ENCODE data around the gene WDR19.

Gene WDR19

DNA sequence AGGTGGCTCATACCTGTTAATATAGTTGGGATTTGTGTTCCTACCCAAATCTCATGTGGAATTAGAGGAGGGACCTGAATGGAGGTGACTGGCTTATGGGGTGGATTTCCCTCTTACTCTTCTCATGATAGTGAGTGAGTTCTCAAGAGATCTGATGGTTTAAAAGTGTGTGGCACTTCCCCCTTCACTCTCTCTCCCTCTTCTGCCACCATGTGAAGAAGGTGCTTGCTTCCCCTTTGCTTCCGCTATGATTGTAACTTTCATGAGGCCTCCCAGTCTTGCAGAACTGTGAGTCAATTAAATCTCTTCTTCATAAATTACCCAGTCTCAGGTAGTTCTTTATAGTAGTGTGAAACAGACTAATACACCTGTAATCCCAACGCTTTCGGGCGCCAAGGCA, 28.3 kb upstream of the WDR19 start:
- H3K9me3 ChIP-seq, result no peaks in the 10 kb centered on the region
- no peaks in the 10 kb centered on the region for H3K27me3 ChIP-seq
- intact Hi-C loops (cut with DNase I; ENCODE audit: low total_unique reads), result no loop called here
- H3K4me3 ChIP-seq, result no peak overlapping the region
- H3K36me3 ChIP-seq, result no peaks in the 10 kb centered on the region
- H3K27ac ChIP-seq, result no peak overlapping the region
- H3K4me1 ChIP-seq, result no peaks in the 10 kb centered on the region
- TF ChIP-seq CTCF (IDR thresholded peaks at IDR 0.05), result no peak
- DNase-seq, result no peak

GRCh38 chr4:39157520-39157919, 24.8 kb upstream of the WDR19 start:
- no peak for TF ChIP-seq CTCF (IDR thresholded peaks at IDR 0.05)
- Histone ChIP-seq H3K27me3 (no peaks in the 10 kb centered on the region), H3K4me3 (no peak overlapping the region), H3K36me3 (no peaks in the 10 kb centered on the region), H3K9me3 (no peaks in the 10 kb centered on the region), H3K4me1 (no peaks in the 10 kb centered on the region), H3K27ac (no peak overlapping the region)
- intact Hi-C loops (cut with DNase I; ENCODE audit: low total_unique reads), result no loop called here
- DNase-seq, result no peak

DNA sequence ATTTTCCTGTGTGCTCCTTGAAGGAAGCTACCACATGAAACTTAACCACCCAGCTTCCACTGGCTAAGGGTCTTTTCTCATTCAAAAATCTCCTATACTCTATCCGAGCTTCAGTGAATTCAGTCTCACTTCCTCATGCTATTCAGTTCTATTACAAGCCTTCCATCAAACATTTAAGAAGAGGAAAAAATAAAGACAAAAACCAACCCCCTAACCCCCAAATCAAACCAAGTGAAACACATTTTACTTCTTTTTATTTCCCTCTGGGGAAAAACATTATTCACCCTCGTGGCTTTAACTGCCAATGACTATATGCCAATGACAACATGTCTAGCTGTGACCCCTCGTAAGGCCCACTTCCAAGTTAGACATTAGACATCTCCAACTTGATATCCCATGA, 16.2 kb upstream of the WDR19 start:
- TF ChIP-seq CTCF (IDR thresholded peaks at IDR 0.05), result no peak
- intact Hi-C loops (cut with DNase I; ENCODE audit: low total_unique reads), result no loop called here
- Histone ChIP-seq H3K36me3 (no peaks in the 10 kb centered on the region), H3K4me1 (no peaks in the 10 kb centered on the region), H3K27me3 (no peaks in the 10 kb centered on the region), H3K9me3 (peaks cover 0 to 3% (median 0%) of the 10 kb centered on the region in 3 donors), H3K27ac (no peak overlapping the region), H3K4me3 (no peak overlapping the region)
- DNase-seq, result no peak

DNA sequence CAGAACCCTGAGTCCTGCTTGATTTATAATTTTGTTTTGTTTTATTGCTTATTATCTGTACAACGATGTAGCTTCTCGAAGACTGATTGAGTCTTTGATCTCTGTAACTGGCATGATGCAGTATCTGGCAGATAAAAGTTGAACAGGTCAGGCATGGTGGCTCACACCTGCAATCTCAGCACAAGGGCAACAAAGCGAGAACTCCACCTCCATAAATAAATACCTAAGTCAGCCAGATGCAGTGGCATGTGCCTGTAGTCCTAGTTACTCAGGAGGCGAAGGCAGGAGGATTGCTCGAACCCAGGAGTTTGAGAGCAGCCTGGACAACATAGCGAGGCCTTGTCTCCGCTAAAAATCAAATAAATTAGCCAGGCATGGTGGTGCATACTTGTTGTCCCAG, 15.7 kb upstream of the WDR19 start:
- DNase-seq, result no peak
- intact Hi-C loops (cut with DNase I; ENCODE audit: low total_unique reads), result no loop called here
- no peaks in the 10 kb centered on the region for H3K36me3 ChIP-seq
- no peaks in the 10 kb centered on the region for H3K27me3 ChIP-seq
- H3K4me3 ChIP-seq, result no peak overlapping the region
- H3K9me3 ChIP-seq, result peaks cover 0 to 3% (median 0%) of the 10 kb centered on the region in 3 donors
- no peak for TF ChIP-seq CTCF (IDR thresholded peaks at IDR 0.05)
- no peak overlapping the region for H3K27ac ChIP-seq
- no peaks in the 10 kb centered on the region for H3K4me1 ChIP-seq

DNA sequence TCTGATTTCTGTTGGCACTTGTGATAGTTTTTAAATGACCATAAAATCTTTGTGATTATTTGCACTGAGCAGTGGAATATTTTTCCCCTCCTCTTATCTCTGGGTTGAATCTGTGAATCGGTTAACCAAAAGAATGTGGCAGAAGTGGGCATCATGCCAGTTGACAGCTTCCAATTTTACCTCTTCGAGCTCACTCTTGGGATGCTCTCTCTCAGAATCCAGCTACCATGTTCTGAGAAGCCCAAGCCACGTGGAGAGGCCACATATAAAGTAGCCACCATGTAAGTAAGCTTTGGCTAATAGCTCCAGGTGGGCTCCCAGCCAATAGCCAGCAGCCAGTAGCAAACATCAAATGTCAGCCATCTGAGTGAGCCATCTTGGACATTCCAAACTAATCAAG, 12.9 kb upstream of the WDR19 start:
- no peak for TF ChIP-seq CTCF (IDR thresholded peaks at IDR 0.05)
- H3K9me3 ChIP-seq, result peaks cover 0 to 3% (median 0%) of the 10 kb centered on the region in 3 donors
- no peak overlapping the region for H3K27ac ChIP-seq
- no peaks in the 10 kb centered on the region for H3K27me3 ChIP-seq
- DNase-seq, result no peak
- no peaks in the 10 kb centered on the region for H3K36me3 ChIP-seq
- no peak overlapping the region for H3K4me3 ChIP-seq
- H3K4me1 ChIP-seq, result no peaks in the 10 kb centered on the region
- intact Hi-C loops (cut with DNase I; ENCODE audit: low total_unique reads), result no loop called here

DNA sequence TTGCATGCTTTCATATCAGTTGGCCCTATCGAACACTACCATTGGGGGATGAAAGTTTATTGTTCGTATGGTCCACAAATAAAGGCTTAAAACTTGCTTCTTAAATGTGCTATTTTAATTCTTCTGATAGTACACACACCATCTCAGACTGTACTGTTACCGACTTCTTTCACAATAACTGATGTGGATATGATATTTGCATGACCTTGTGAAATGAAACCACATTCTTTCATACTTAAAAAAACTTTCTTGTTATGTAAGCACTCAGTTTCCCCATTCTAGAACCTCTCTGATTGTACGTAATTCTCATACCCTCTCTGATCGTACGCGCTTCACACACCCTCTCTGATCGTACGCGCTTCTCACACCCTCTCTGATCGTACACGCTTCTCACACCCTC, 12.0 kb upstream of the WDR19 start:
- H3K36me3 ChIP-seq, result no peaks in the 10 kb centered on the region
- no peak overlapping the region for H3K4me3 ChIP-seq
- peaks cover 0 to 3% (median 0%) of the 10 kb centered on the region in 3 donors for H3K9me3 ChIP-seq
- no peak for TF ChIP-seq CTCF (IDR thresholded peaks at IDR 0.05)
- no peak for DNase-seq
- no peaks in the 10 kb centered on the region for H3K4me1 ChIP-seq
- no peak overlapping the region for H3K27ac ChIP-seq
- intact Hi-C loops (cut with DNase I; ENCODE audit: low total_unique reads), result no loop called here
- H3K27me3 ChIP-seq, result no peaks in the 10 kb centered on the region
